Right forelimb (tissue), 1 donor: ENCODE results near the gene PDE8B.

Experiments used
- DNase-seq: peaks from one replicate; pipeline ENCODE4 v3.0.0-alpha.2; 2018

Gene PDE8B

DNA sequence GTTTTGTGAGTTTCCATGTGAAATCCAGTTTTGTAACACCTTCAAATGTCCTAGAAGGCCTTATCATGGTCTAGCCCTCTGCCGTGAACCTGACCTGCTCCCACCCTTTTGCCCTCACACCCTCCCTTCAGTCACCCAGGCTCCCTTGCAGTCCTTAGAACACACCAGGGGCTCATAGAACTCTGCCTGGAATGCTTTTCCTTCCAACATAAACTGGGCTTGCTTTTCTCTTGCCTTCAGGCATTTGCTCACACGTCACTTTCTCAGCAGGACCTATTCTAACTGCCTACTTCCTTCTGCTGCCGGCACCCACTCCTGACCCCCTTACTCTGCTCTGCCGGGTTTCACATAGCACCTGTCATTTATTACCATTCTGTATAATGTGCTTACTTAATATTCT, 111.9 kb downstream of the PDE8B start:
- no peak for DNase-seq

GRCh38 chr5:77325921-77326541, 115.6 kb downstream of the PDE8B start:
- no peak for DNase-seq

DNA sequence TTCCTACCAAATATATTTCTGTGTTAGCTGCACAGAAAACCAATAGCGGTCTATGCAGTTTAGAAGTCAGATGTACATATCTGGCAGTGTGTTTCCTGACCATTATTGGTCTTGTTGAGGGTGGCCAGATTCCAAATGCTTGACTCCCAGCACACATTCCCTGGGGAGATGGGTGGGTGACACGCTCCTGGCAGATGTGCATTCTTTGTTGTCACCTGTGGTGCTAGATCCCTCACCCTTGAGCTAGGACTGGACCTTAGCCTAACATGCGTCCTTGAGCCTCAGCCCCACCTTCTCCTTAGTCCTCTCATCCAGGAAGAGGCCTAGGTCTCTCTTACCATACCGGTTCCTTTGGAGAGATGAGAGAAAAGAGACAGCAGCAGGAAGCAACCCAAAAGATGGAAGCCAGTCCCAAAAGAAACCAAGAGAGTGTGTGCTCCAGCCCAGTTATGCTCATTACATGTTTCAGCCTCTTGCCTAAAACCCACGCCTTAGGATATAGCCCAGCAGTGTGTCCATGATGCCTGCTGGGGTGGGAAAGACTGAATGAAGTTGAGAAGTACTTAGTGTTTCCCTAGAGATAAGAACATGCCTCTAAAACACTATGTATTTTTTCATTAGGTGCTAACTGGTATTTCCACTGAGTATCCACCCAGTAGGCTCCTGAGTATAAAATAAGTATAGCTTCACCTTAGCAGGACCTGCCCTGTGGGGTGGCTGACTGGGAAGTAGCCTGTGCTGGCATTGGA, 116.7 kb downstream of the PDE8B start:
- no peak for DNase-seq

DNA sequence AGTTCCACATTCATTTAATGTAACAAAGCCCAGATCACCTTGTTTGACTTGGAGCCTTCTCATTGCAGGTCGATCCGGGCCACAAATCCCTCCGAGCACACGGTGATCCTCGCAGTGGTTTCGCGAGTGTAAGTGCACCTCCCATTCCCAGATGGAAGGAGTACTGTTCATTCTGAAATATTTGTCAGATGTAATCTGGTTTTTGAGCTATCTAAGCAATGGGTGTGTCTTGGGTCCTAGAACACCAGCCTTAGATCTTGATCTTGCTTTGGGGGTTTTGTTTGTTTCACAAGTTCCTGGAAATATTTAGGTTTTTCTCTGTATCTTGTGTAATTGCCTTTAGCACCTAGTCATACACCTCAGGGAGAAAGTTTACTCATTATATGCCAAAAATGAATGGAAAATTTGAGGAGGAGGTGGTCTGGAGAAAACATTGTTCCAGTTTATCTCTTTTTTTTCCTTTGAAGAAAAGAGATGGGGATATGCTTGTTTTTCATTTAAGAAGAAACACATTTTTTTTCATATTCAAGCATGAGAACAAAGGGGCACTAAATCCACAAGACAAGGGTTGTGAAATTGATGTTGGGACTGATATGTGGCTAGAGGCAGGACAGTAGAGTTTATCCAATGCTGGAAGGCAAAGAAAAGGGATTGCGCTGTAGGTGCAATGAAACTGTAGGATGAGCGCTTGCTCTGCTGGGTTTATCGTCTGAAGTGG, 118.6 kb downstream of the PDE8B start:
- DNase-seq = no peak

DNA sequence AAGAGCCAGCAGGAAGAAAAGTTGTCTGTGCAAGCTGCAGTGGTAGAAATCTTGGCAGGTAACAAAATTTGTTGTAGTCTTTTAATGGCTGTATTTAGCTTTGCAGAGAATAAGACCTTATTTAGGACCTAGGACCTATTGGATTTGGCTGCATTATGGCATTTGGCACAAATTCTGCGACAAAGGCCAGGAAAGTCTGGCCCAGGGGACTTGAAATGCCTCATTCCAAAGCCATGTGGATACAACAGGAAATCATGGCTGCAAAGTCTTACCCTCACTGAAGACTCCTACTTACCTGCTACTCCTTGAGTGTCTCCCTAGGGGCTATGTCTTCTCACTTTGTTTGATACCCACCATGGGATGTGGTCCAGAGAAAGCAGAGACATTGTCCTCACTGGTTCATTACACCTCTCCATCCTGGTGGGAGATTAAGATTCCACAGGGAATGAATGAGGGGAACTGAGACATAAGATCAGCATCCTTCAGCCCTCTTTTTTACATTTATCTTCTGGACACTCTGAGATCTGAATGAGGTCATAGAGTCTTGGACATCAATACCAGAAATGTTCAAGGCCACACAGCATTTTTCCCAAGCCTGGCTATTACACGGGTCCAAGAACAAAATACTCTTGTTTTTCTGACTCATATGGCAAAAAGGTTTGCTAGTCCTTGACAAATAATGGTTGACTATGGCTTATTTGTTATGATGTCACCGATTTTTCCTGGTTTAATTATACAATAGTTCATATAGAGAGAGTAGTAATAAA, 119.4 kb downstream of the PDE8B start:
- no peak for DNase-seq

DNA sequence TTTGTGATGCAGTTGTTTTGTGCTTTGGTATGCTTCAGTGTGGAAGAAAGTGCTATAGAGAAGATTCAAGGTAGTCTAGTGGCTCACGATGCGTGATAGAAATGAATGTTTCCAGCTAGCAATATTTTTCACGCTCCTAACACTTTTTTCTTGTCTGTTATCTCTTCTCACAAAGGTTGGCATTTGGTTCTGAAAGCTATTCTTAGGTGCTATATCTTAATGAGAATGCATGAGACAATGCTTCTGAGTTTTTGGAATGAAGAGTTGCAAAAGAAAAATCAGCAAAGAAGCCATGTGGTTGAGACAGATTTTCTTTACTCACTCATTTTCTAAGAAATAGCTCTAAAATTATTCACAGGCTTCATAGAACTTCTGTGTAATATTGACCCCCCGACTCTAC, 122.6 kb downstream of the PDE8B start:
- DNase-seq = no peak

DNA sequence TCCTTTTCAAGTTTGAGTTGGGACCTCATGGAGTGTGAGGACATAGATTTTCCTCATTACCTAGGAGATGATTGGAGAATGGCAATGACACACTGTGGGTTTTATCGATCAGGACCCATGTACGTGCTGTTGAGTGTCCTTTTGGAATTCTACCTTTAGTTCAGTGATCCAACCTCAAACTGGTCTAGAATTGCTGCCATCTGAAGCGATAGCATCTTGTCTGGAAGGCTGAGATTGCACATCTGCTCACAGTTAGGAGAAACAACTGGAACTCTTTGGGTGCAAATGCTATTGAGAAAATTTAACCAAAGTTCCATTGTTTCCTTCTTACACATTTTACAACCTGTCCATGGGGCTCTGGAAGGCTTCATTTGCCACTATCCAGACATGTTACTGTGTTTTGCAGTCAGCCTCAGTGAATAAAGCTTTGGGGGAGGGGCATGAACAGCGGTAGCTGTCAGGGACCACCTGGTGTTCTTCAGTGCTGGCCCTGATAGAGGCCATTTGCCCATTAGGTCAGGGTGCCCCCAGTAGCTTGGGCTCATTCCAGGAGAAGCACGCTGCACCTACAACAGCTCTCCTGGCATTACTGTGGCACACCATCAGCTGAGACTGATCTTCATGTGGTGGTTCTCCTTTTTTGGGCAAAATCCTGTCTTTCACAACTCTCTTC, 123.1 kb downstream of the PDE8B start:
- no peak for DNase-seq

GRCh38 chr5:77337246-77337645, 126.8 kb downstream of the PDE8B start:
- no peak for DNase-seq

GRCh38 chr5:77337686-77338085, 127.2 kb downstream of the PDE8B start:
- peak; percentile 54 for DNase-seq

- DNase-seq = no peak
Measured at GRCh38 chr5:77339337-77339890, 128.9 kb downstream of the PDE8B start.

GRCh38 chr5:77343165-77343564, 132.7 kb downstream of the PDE8B start:
- DNase-seq = no peak

GRCh38 chr5:77347435-77348098, 137.1 kb downstream of the PDE8B start:
- no peak for DNase-seq

DNA sequence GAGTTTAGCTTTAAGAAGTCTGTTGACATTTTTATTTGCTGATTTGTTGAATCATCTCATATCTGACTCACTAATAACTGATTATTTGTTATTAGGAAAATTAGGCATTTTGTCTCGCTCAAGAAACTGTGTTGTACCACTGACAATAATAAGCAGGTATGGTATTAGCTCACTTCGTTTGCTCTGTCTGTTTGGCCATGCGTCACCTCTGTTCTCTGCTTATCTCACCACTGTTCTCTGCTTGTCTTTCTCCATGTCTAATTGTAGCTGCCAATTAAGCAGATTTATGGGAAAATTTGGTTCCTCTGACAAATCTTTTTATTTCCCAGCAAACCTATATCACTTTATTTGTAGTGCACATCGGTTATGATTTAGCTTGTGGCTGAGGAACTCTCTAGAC, 142.8 kb downstream of the PDE8B start:
- DNase-seq = no peak

GRCh38 chr5:77354454-77354853, 144.0 kb downstream of the PDE8B start:
- no peak for DNase-seq

DNA sequence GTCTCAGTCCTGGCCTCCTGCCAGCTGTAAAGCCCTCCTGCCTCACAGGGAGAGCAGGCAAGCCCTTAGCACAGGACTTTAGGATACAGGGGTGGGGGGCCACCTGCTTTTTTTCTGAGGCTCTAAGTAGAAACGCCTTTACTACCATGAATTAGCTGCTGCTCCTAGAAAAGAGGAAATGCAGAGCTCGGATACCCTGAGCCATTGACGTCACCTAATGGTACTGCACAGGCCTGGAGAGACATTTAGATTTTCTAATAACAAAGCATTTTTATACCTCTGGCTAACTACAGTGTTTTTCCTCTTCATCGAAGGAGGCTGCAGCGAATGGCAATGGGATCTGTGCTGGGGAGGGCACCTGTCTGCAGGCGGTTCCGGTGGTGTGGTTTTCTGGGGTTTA, 144.6 kb downstream of the PDE8B start:
- DNase-seq = no peak

- no peak for DNase-seq
Measured at GRCh38 chr5:77355751-77356150, 145.3 kb downstream of the PDE8B start.

DNA sequence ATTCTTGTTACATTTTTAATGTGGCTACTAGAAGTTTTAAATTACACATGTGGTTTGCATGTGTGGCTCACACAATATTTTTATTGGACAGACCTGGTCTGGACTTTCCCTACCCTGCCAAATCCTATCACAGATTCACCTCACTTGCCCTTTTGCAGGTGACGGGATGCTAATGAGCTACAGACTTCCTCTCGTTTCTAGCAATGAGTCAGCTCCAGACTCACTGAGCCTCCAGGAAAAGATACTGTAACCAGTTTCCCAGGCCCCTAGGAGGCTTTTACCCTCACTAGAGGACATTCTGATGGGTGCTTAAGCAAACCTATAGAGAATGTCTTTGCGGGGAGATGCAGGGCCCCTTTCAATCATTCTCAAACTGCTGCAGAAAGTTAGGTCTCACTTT, 146.3 kb downstream of the PDE8B start:
- no peak for DNase-seq

GRCh38 chr5:77358255-77359205, 148.1 kb downstream of the PDE8B start:
- no peak for DNase-seq

DNA sequence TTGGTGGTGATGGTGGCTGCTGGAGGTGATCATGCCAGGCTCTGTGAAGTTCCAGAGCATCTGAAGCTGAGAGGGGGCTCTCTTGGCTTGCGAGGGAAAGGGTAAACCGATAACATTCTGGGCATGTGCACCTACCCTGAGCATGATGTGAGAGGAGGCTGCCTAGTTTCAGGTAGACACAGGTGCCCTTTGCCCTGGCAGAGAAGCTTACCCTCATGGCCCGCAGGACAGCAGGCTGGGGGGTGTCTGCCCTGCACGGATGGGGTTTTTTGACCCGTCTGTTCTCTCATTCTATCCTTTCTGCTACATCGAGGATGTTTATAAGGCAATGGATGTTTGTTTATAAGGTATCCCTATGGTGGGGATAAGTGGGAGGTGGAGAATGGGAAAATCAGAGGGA, 148.8 kb downstream of the PDE8B start:
- no peak for DNase-seq

DNA sequence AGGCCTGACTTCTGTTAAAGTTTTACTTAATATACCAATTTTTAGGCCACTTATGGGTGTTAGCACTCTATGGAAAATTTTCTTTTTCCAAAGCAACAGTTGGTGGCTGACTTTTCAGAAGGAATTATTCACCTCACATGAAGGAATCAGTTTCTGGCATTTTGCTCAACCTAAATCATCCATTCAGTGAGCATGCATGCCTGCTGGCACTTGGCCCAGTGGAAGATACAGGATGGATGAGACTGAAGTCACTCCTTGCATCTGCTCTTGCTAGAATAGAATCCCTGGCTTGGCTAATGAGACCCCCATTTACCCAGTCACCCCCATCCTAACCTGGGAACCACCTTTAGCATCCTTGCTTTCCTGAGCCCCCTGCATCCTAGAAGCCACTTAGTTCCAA, 149.9 kb downstream of the PDE8B start:
- DNase-seq = no peak

DNA sequence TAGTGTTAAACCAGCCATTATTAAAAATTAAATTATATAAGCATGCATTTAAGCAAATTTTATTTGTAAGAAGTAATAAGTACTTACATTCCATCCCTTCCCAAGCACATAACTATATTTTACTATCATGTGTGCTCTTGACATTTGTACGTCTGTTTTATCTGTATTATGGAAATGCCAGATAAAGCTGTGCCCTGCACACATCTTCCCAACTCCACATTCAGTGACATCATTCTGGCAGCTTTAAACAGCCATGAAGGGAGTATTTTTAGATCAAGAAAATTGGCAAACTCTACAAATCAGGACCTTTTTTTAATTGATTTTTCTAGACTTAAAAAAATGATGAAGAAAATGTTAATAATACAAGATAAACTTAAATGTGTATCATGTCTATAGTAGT, 150.5 kb downstream of the PDE8B start:
- no peak for DNase-seq
